Peyer's patch (tissue), 4 donors: Measurements from ENCODE around the gene NAA25.

Experiments
- CTCF ChIP-seq, 6 experiments: fragments of 450-650 bp in 4 of 6; fragments of 200-600 bp in 2 of 6; sonication (generic) in 1 of 6; IDR thresholded peaks; one replicate each; pipeline ENCODE4 v1.5.1; 2017 to 2019; ENCODE audit warnings: antibody characterized with exemption in 6 of 6, mild to moderate bottlenecking in 3 of 6, moderate library complexity in 1 of 6
- POLR2A ChIP-seq, 2 donors: fragments of 450-650 bp; IDR thresholded peaks; one replicate each; pipeline ENCODE4 v1.5.1; 2017; ENCODE audit warnings: antibody characterized with exemption in 2 of 2, mild to moderate bottlenecking in 2 of 2, moderate library complexity in 2 of 2

GRCh38 chr12:112029301-112029700, 79.3 kb downstream of the NAA25 start:
- TF ChIP-seq CTCF (IDR thresholded peaks at IDR 0.05), result no peak
- no peak for TF ChIP-seq POLR2A (IDR thresholded peaks at IDR 0.05)
